Suprapubic skin (tissue), 4 donors: Measurements from ENCODE around the gene ADGRG1.

Experiments used
- EP300 ChIP-seq: sonication (generic); formaldehyde crosslinking; IDR thresholded peaks from one replicate; pipeline ENCODE4 v1.6.1; 2017; ENCODE audit warnings: antibody characterized with exemption
- POLR2A ChIP-seq, 2 donors: fragments of 450-650 bp; IDR thresholded peaks; one replicate each; pipeline ENCODE4 v1.6.1; 2017; ENCODE audit warnings: antibody characterized with exemption in 2 of 2, mild to moderate bottlenecking in 2 of 2, moderate library complexity in 2 of 2
- POLR2AphosphoS5 ChIP-seq, 3 donors: sonication (generic); formaldehyde crosslinking; IDR thresholded peaks; one replicate each; pipeline ENCODE4 v1.6.1; 2017; ENCODE audit warnings: antibody characterized with exemption in 3 of 3
- TF ChIP-seq, protein P1 (sequence below), 2 donors: fragments of 200-600 bp in 1 of 2; fragments of 450-650 bp in 1 of 2; sonication (generic) in 1 of 2; IDR thresholded peaks; one replicate each; pipeline ENCODE4 v1.5.1; 2016 to 2019; ENCODE audit warnings: antibody characterized with exemption in 2 of 2, mild to moderate bottlenecking in 1 of 2, moderate library complexity in 1 of 2

DNA sequence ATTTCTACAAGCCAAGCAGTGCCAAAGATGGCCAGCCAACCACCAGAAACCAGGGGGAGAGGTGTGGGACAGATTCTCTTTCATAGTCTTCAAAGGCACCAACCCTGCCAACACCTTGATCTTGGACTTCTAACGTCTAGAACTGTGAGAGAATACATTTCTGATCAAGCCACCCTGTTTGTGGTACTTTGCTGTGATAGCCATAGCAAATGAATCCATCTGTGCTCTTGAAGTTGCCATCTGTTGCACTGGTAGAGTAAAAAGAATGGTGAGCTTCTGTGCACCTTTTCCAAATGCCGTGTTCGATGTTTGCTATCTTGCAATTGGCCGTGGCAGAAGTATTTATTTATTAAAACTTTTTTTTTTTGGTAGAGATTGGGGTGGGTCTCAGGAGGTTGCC, 16.7 kb upstream of the ADGRG1 start:
- TF ChIP-seq, protein P1, sequence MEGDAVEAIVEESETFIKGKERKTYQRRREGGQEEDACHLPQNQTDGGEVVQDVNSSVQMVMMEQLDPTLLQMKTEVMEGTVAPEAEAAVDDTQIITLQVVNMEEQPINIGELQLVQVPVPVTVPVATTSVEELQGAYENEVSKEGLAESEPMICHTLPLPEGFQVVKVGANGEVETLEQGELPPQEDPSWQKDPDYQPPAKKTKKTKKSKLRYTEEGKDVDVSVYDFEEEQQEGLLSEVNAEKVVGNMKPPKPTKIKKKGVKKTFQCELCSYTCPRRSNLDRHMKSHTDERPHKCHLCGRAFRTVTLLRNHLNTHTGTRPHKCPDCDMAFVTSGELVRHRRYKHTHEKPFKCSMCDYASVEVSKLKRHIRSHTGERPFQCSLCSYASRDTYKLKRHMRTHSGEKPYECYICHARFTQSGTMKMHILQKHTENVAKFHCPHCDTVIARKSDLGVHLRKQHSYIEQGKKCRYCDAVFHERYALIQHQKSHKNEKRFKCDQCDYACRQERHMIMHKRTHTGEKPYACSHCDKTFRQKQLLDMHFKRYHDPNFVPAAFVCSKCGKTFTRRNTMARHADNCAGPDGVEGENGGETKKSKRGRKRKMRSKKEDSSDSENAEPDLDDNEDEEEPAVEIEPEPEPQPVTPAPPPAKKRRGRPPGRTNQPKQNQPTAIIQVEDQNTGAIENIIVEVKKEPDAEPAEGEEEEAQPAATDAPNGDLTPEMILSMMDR (IDR thresholded peaks at IDR 0.05): no peak
- TF ChIP-seq POLR2AphosphoS5 (IDR thresholded peaks at IDR 0.05): no peak
- TF ChIP-seq EP300: no peak
- TF ChIP-seq POLR2A (IDR thresholded peaks at IDR 0.05): no peak
